CD14-positive monocyte (primary cell): Measurements from ENCODE around the gene ARMCX2. TPM values are rescaled to one million over a fixed set of nuclear protein-coding genes. Genes with fewer than 3 reads are reported as not detected.

ENCODE experiments used
- DNase-seq, 3 donors: peaks; one replicate each; pipeline ENCODE4 v3.0.0-alpha.2; 2011 to 2022
- H2AFZ ChIP-seq: 2 replicates; pipeline ENCODE4 v1.6.0; 2012; ENCODE audit warnings: mild to moderate bottlenecking, low read depth, low read length, inconsistent platforms; ENCODE audit not compliant: insufficient read depth, poor library complexity, severe bottlenecking
- H3K27ac ChIP-seq, 2 donors: 1 replicate in 1 of 2; 2 replicates in 1 of 2; pipeline ENCODE4 v1.5.1; 2012 to 2013; ENCODE audit warnings: low read length in 2 of 2, control low read depth in 1 of 2, inconsistent platforms in 1 of 2, low read depth in 1 of 2, mild to moderate bottlenecking in 1 of 2
- H3K27me3 ChIP-seq, 2 donors: one replicate each; pipeline versions ENCODE4 v1.6.0 to v1.6.1; 2011 to 2013; ENCODE audit warnings: low read length in 2 of 2; ENCODE audit not compliant: control insufficient read depth in 2 of 2, insufficient read depth in 2 of 2
- H3K36me3 ChIP-seq, 2 donors: replicated peaks in 1 of 2; 1 replicate in 1 of 2; 2 replicates in 1 of 2; pipeline versions ENCODE4 v1.5.1 to v1.6.1; 2012 to 2013; ENCODE audit warnings: low read length in 2 of 2, control low read depth in 1 of 2, inconsistent platforms in 1 of 2, mild to moderate bottlenecking in 1 of 2; ENCODE audit not compliant: insufficient read depth in 2 of 2, control insufficient read depth in 1 of 2
- H3K4me1 ChIP-seq, 2 donors: 1 replicate in 1 of 2; 2 replicates in 1 of 2; pipeline versions ENCODE4 v1.5.1 to v1.6.1; 2012 to 2013; ENCODE audit warnings: low read length in 2 of 2, control low read depth in 1 of 2, inconsistent platforms in 1 of 2, mild to moderate bottlenecking in 1 of 2, moderate library complexity in 1 of 2; ENCODE audit not compliant: insufficient read depth in 2 of 2, control insufficient read depth in 1 of 2
- H3K4me2 ChIP-seq: replicated peaks from 2 replicates; pipeline ENCODE3; 2012; ENCODE audit warnings: low read length, moderate library complexity, mild to moderate bottlenecking; ENCODE audit not compliant: poor library complexity, severe bottlenecking; ENCODE audit errors: extremely low read depth
- H3K4me3 ChIP-seq, 3 experiments: fragments of 200-600 bp in 1 of 3; sonication (generic) in 1 of 3; replicated peaks in 1 of 3; 1 replicate in 2 of 3; 2 replicates in 1 of 3; pipeline ENCODE4 v1.5.1; 2011 to 2013; ENCODE audit warnings: low read length in 3 of 3, mild to moderate bottlenecking in 3 of 3, control low read depth in 2 of 3, low read depth in 2 of 3, inconsistent platforms in 1 of 3, moderate library complexity in 1 of 3
- H3K79me2 ChIP-seq: 2 replicates; pipeline ENCODE4 v1.6.0; 2012; ENCODE audit warnings: mild to moderate bottlenecking, control low read depth, inconsistent platforms, low read length, moderate library complexity; ENCODE audit not compliant: insufficient read depth
- H3K9ac ChIP-seq: 2 replicates; pipeline ENCODE4 v1.6.0; 2017; ENCODE audit warnings: low read length, mild to moderate bottlenecking; ENCODE audit not compliant: insufficient read depth, poor library complexity, severe bottlenecking
- H3K9me3 ChIP-seq, 2 donors: replicated peaks in 1 of 2; 1 replicate in 1 of 2; 2 replicates in 1 of 2; pipeline versions ENCODE4 v1.5.1 to v1.6.1; 2012 to 2013; ENCODE audit warnings: low read length in 2 of 2, control low read depth in 1 of 2; ENCODE audit not compliant: control insufficient read depth in 1 of 2, insufficient read depth in 1 of 2
- H4K20me1 ChIP-seq: 2 replicates; pipeline ENCODE4 v1.6.0; 2012; ENCODE audit warnings: mild to moderate bottlenecking, low read length, control low read depth, moderate library complexity; ENCODE audit not compliant: insufficient read depth
- H3K27ac Mint-ChIP-seq, 7 donors: one replicate each; pipeline ENCODE4 v1.8.0; 2020; ENCODE audit warnings: mild to moderate bottlenecking in 7 of 7, mixed read lengths in 7 of 7, moderate library complexity in 6 of 7, inconsistent platforms in 2 of 7
- H3K27me3 Mint-ChIP-seq, 3 donors: one replicate each; pipeline ENCODE4 v1.8.0; 2021 to 2022; ENCODE audit warnings: low read depth in 3 of 3, mild to moderate bottlenecking in 3 of 3, mixed read lengths in 3 of 3, moderate library complexity in 3 of 3, inconsistent platforms in 1 of 3
- H3K36me3 Mint-ChIP-seq, 2 donors: one replicate each; pipeline ENCODE4 v1.8.0; 2020; ENCODE audit warnings: mixed read lengths in 2 of 2, inconsistent platforms in 1 of 2, mild to moderate bottlenecking in 1 of 2
- H3K4me1 Mint-ChIP-seq: one replicate; pipeline ENCODE4 v1.8.0; 2020; ENCODE audit warnings: mild to moderate bottlenecking, mixed read lengths
- H3K4me3 Mint-ChIP-seq, 2 donors: one replicate each; pipeline ENCODE4 v1.8.0; 2020; ENCODE audit warnings: mild to moderate bottlenecking in 2 of 2, mixed read lengths in 2 of 2, moderate library complexity in 1 of 2
- H3K9me3 Mint-ChIP-seq, 7 donors: one replicate each; pipeline ENCODE4 v1.8.0; 2020 to 2022; ENCODE audit warnings: mixed read lengths in 7 of 7, mild to moderate bottlenecking in 6 of 7, moderate library complexity in 6 of 7, inconsistent platforms in 2 of 7
- CTCF ChIP-seq: fragments of 200-600 bp; IDR thresholded peaks from one replicate; pipeline ENCODE4 v1.8.0; 2022; ENCODE audit warnings: antibody characterized with exemption, mild to moderate bottlenecking
- WGBS: methylation state at CpG from one replicate; pipeline ENCODE4 v1.1.5; 2013; ENCODE audit warnings: missing lambda C conversion rate; ENCODE audit not compliant: insufficient coverage; 5-methylcytosine and 5-hydroxymethylcytosine counted together
- intact Hi-C, 2 donors: fragments of 100-400 bp; cut with micrococcal nuclease; formaldehyde crosslinking; loops; one replicate each; pipeline versions ENCODE4 v1.15.0 to v1.15.1; 2023
- polyA plus RNA-seq, 3 donors: library from polyadenylated mRNA; depleted of rRNA in 1 of 3; unstranded in 2 of 3; stranded (reverse) in 1 of 3; fragments of 300-500 nt in 2 of 3; fragments of >200 nt in 1 of 3; fragmentation: Illumina TruSeq in 2 of 3; gene quantifications; 1 replicate in 2 of 3; 2 replicates in 1 of 3; pipeline ENCODE4 v1.2.3, GENCODE V29; 2012 to 2021
- small RNA-seq: library from RNA; depleted of rRNA; stranded (forward); fragments of <200 nt; gene quantifications from one replicate; pipeline ENCODE3, GENCODE V24; 2012; ENCODE audit warnings: low read depth; ENCODE audit not compliant: insufficient read length

ARMCX2 gene
- polyA plus RNA-seq, 3 donors, result 0.27 to 0.63 (median 0.61) TPM

GRCh38 chrX:101605728-101606127 is 53.9 kb downstream of the ARMCX2 start:
- no peak overlapping the region for H3K27ac Mint-ChIP-seq
- no peak overlapping the region for H3K27ac ChIP-seq
- H3K36me3 Mint-ChIP-seq, result no peaks in the 10 kb centered on the region
- H3K9ac ChIP-seq, result no peak overlapping the region
- intact Hi-C loops, result no loop called here
- no peak for TF ChIP-seq CTCF
- H2AFZ ChIP-seq, result no peak overlapping the region
- H3K4me1 Mint-ChIP-seq, result no peaks in the 10 kb centered on the region
- H3K36me3 ChIP-seq, result no peaks in the 10 kb centered on the region
- peaks cover 0 to 6% (median 2%) of the 10 kb centered on the region in 3 donors for H3K27me3 Mint-ChIP-seq
- H3K4me2 ChIP-seq, result no peak overlapping the region
- H3K4me3 Mint-ChIP-seq, result peak overlapping the region in 1 of 2 donors; percentile 15
- no CpG with 5 or more reads among the region's 1 CpG for WGBS
- no peaks in the 10 kb centered on the region for H4K20me1 ChIP-seq
- H3K4me3 ChIP-seq, result no peak overlapping the region
- peaks cover 0 to 2% of the 10 kb centered on the region in 2 donors for H3K27me3 ChIP-seq
- no peak for DNase-seq
- H3K9me3 Mint-ChIP-seq, result no peaks in the 10 kb centered on the region
- no peaks in the 10 kb centered on the region for H3K4me1 ChIP-seq
- H3K79me2 ChIP-seq, result no peaks in the 10 kb centered on the region
- no peaks in the 10 kb centered on the region for H3K9me3 ChIP-seq

Small RNA genes within 50 kb of the gene (small RNA-seq; reads per million reads assigned to genes)
- gene RNU6-30P, result 1.7 reads per million
- not detected for gene RNU6-587P

Other genes starting within 250 kb of the ARMCX2 start
- 1 to 10 TPM in 1 of 3 donors, under 1 TPM in 1, not detected in 1; 0.66 to 4.4 TPM for gene ARMCX4, start 174.4 kb downstream of the ARMCX2 start, polyA plus RNA-seq
- gene ARMCX1, start 109.3 kb downstream of the ARMCX2 start, polyA plus RNA-seq, result 1 to 10 TPM; 1.4 to 3.4 (median 1.6) TPM
- gene ARMCX6, start 41.9 kb downstream of the ARMCX2 start, polyA plus RNA-seq, result 10 to 100 TPM; 20.9 to 29.9 (median 21.1) TPM
- gene ARMCX3, start 36.7 kb downstream of the ARMCX2 start, polyA plus RNA-seq, result 10 to 100 TPM; 13.7 to 18.3 (median 14.4) TPM